DND-41 (cell line): ENCODE measurements around the gene PAK2.

Experiments used
- EZH2 ChIP-seq: IDR thresholded peaks from 3 replicates; pipeline ENCODE4 v1.6.1; 2012; ENCODE audit warnings: borderline replicate concordance, low read depth, mild to moderate bottlenecking, moderate library complexity, low read length, inconsistent platforms; ENCODE audit not compliant: severe bottlenecking
- TF ChIP-seq, protein P1 (sequence below): IDR thresholded peaks from 2 replicates; pipeline ENCODE4 v1.5.1; 2012; ENCODE audit warnings: borderline replicate concordance, low read length, moderate library complexity, mild to moderate bottlenecking; ENCODE audit not compliant: poor library complexity, severe bottlenecking; ENCODE audit errors: extremely low read depth

DNA sequence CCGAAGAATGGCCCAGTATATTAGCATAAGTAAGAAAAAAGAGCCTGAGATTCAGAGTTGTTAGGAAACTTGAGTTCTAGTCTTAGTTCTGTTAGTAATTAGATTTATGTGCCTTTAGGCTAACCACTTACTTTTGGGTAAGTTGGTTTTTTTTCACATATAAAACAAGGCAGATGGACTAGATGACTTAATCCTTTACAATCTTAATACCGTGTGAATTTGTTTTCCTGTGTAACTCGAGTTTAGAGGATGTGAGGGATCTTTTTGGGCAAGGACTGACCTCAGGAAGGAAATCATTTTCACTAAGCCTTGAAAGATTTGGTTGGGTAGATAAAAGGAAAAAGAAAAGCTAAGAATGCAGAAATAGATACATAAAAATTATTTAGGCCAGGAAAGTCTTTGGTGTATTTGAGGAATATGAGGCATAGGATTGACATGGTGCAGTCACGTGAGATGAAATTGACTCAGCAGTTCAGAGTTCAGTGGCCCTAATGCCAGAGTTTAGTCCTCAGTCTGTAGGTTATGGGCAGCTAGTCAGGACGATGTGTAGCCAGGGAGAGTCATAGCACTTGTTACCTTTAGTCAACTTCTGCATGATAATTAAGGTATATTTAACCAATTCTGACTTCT is 34.6 kb downstream of the PAK2 start:
- TF ChIP-seq, protein P1, sequence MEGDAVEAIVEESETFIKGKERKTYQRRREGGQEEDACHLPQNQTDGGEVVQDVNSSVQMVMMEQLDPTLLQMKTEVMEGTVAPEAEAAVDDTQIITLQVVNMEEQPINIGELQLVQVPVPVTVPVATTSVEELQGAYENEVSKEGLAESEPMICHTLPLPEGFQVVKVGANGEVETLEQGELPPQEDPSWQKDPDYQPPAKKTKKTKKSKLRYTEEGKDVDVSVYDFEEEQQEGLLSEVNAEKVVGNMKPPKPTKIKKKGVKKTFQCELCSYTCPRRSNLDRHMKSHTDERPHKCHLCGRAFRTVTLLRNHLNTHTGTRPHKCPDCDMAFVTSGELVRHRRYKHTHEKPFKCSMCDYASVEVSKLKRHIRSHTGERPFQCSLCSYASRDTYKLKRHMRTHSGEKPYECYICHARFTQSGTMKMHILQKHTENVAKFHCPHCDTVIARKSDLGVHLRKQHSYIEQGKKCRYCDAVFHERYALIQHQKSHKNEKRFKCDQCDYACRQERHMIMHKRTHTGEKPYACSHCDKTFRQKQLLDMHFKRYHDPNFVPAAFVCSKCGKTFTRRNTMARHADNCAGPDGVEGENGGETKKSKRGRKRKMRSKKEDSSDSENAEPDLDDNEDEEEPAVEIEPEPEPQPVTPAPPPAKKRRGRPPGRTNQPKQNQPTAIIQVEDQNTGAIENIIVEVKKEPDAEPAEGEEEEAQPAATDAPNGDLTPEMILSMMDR: no peak
- TF ChIP-seq EZH2: no peak
